Measurements from ENCODE around the gene MSMP.

The MSMP gene

DNA sequence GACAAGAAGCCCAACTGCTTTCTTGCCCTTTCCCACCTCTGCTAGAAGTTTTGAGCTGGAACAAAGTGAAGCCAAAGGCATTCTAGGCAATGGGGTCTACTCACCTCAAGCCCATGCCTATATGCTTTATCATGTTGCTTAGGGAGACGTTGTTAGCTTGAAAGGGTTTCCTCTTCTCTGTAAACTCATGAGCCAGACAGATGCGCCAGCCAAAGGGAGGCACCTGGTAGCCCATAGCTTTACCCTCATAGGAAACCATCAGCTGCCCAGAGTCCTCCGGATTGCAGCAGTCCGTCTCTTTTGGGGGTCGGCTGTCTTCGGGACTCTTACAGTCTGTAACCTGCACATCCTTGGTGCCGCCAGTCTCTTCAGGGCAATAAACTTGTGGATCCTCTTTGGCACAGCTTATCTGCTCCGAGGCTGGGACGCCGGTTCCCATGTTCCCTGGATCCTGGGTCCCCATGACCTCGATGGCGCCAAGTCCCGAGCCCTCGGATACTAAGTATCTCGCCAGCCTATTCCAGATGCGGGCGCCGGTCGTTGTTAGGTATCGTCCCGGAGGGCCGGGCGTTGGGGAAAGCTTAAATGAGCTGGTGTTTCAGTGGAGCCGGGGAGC is 5.7 kb downstream of the MSMP start:
- no peak for DNase-seq (ENCODE audit: low read depth)
- peak overlapping the region; percentile 84 for H3K4me3 ChIP-seq (ENCODE audit: low read depth, low read length)
- no peak for TF ChIP-seq MYC (IDR thresholded peaks at IDR 0.05; ENCODE audit: low read depth, low read length)
- TF ChIP-seq, protein P1, sequence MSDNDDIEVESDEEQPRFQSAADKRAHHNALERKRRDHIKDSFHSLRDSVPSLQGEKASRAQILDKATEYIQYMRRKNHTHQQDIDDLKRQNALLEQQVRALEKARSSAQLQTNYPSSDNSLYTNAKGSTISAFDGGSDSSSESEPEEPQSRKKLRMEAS (IDR thresholded peaks at IDR 0.05; ENCODE audit: low read depth, low read length): no peak
- TF ChIP-seq POLR2A (IDR thresholded peaks at IDR 0.05; ENCODE audit: extremely low read depth, insufficient read length): no peak
- TF ChIP-seq, protein P2, sequence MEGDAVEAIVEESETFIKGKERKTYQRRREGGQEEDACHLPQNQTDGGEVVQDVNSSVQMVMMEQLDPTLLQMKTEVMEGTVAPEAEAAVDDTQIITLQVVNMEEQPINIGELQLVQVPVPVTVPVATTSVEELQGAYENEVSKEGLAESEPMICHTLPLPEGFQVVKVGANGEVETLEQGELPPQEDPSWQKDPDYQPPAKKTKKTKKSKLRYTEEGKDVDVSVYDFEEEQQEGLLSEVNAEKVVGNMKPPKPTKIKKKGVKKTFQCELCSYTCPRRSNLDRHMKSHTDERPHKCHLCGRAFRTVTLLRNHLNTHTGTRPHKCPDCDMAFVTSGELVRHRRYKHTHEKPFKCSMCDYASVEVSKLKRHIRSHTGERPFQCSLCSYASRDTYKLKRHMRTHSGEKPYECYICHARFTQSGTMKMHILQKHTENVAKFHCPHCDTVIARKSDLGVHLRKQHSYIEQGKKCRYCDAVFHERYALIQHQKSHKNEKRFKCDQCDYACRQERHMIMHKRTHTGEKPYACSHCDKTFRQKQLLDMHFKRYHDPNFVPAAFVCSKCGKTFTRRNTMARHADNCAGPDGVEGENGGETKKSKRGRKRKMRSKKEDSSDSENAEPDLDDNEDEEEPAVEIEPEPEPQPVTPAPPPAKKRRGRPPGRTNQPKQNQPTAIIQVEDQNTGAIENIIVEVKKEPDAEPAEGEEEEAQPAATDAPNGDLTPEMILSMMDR (IDR thresholded peaks at IDR 0.05; ENCODE audit: low read depth, low read length): no peak

DNA sequence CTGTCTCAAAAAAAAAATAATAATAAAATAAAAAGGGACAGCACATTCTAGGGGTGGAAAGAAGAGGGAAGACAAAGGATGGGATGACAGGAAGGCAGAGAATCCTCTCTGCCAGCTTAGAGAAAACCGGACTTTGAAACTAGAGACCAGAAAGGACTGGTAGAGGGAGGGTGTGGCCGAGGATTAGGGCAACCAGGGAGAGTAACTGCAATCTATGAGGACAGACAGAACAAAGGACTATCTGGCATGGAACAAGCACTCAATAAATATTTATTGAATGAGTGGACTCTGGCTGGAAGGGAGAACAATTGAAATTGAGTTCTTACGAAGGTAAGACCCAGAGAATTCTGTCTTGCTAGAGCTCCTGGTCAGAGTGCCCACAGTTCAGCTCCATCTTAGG is 7.5 kb downstream of the MSMP start:
- peak overlapping the region; percentile 84 for H3K4me3 ChIP-seq (ENCODE audit: low read depth, low read length)
- no peak for DNase-seq (ENCODE audit: low read depth)
- TF ChIP-seq, protein P2 (IDR thresholded peaks at IDR 0.05; ENCODE audit: low read depth, low read length): no peak
- TF ChIP-seq, protein P1 (IDR thresholded peaks at IDR 0.05; ENCODE audit: low read depth, low read length): no peak
- TF ChIP-seq MYC (IDR thresholded peaks at IDR 0.05; ENCODE audit: low read depth, low read length) (no peak), POLR2A (IDR thresholded peaks at IDR 0.05; ENCODE audit: extremely low read depth, insufficient read length) (no peak)

DNA sequence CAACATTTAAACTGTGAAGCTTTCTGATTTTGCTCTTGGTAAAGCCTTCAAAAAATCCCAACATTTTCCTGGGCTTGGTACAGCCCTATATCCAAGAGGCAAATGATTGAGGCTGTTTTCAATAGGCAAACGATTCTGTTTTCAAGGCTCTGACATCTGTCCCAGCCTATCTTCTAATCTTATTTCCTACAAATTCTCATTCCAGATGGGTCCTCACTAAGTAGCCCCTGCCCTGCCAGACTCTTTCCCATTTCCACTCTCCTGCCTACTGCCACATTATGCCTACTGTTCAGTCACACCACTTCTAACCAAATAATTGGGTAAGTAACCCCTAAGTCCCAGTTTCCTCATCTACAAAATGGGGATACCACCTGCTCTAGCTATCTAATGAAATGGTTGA is 8.5 kb downstream of the MSMP start:
- TF ChIP-seq, protein P1 (IDR thresholded peaks at IDR 0.05; ENCODE audit: low read depth, low read length): no peak
- TF ChIP-seq POLR2A (IDR thresholded peaks at IDR 0.05; ENCODE audit: extremely low read depth, insufficient read length): no peak
- TF ChIP-seq, protein P2 (IDR thresholded peaks at IDR 0.05; ENCODE audit: low read depth, low read length): no peak
- no peak for TF ChIP-seq MYC (IDR thresholded peaks at IDR 0.05; ENCODE audit: low read depth, low read length)
- DNase-seq (ENCODE audit: low read depth): no peak
- H3K4me3 ChIP-seq (ENCODE audit: low read depth, low read length): peak overlapping the region; percentile 42

DNA sequence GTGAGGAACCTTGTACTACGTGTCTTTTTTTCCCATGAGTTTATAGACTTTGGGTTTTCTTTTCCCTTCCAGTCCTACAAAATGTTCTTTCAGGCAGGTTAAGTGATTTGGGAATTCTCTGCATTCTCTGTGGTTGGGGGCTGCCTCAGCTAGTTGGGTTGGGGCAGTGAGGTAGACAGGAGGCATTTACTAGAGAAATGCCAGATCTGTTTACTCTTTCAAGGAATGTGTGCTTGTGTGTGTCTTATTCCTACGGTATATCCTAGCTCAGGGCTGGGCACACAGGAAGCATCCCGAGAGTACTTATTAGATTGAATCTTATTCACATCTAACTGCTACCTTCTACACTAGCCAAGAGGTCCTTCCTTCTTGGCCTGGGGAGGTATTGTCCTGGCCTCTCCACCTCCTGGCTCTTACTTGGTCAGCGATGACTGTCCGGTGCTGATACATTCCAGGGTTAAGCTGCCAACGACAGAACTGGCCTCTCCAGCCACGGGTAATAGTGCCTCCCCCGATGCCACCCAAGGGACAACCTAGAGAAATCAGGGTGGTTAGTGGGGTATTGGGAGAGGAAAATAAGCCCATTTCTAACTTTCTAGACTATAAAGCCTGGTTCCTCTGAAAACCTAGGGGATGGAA is 10.1 kb downstream of the MSMP start:
- DNase-seq (ENCODE audit: low read depth): no peak
- TF ChIP-seq, protein P2 (IDR thresholded peaks at IDR 0.05; ENCODE audit: low read depth, low read length): no peak
- TF ChIP-seq, protein P1 (IDR thresholded peaks at IDR 0.05; ENCODE audit: low read depth, low read length): no peak
- TF ChIP-seq MYC (IDR thresholded peaks at IDR 0.05; ENCODE audit: low read depth, low read length) (no peak), POLR2A (IDR thresholded peaks at IDR 0.05; ENCODE audit: extremely low read depth, insufficient read length) (no peak)
- no peak overlapping the region for H3K4me3 ChIP-seq (ENCODE audit: low read depth, low read length)

DNA sequence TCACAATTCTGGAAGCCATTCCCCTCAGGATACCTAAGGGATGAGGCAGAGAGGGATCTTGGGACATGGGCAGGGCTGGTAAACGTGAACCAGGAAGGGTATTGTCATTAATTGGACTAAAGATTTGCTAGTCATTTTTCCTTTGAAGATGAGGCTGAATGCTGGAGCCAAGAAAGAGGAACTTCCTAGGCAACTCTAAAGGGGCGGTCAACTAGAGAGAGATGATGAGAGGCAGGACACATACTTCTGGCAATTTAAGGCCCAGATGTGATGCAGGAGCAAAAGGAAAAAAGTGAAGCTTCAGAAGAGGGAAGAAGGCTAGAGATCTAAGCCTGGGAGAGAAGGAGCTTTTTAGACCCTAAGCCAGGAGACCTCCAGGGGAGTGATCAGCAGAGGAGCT is 10.6 kb downstream of the MSMP start:
- no peak for TF ChIP-seq MYC (IDR thresholded peaks at IDR 0.05; ENCODE audit: low read depth, low read length)
- TF ChIP-seq POLR2A (IDR thresholded peaks at IDR 0.05; ENCODE audit: extremely low read depth, insufficient read length): no peak
- TF ChIP-seq, protein P1 (IDR thresholded peaks at IDR 0.05; ENCODE audit: low read depth, low read length): no peak
- TF ChIP-seq, protein P2 (IDR thresholded peaks at IDR 0.05; ENCODE audit: low read depth, low read length): no peak
- no peak for DNase-seq (ENCODE audit: low read depth)
- no peak overlapping the region for H3K4me3 ChIP-seq (ENCODE audit: low read depth, low read length)
